ENCODE data around the gene AGBL4.

Gene AGBL4

GRCh38 chr1:48500541-48501450, 1523.0 kb downstream of the AGBL4 start:
- no peak for DNase-seq

DNA sequence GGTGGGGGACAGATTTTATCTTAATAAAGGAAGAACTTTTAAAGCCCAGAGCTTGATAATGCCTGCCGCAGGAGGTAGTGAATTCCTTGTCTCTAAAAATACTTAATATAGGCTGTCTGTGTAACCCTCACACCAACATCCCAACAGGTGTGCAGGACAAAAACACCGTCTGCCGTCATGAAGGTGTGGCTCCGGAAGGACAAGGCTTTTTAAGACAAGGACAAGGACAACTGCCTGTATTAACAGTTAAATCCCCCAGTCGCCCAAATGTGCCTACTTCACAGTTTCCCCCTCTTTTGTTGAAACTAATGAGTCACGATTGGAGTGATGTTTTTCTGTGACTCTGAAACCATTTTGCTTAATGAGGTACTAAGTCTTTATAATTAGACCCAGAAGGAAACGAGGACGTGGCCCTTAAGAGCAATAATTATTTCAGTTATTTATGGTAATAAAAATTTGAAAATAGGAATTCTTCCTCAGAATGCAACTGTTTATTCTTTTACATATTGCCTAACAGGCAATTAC, 1524.5 kb downstream of the AGBL4 start:
- no peak for DNase-seq

GRCh38 chr1:48498096-48498791, 1525.5 kb downstream of the AGBL4 start:
- DNase-seq = peak; percentile 29 to 65 (median 58)

- no peak for DNase-seq
These were observed 1527.8 kb downstream of the AGBL4 start for GRCh38 chr1:48495911-48496310.

DNA sequence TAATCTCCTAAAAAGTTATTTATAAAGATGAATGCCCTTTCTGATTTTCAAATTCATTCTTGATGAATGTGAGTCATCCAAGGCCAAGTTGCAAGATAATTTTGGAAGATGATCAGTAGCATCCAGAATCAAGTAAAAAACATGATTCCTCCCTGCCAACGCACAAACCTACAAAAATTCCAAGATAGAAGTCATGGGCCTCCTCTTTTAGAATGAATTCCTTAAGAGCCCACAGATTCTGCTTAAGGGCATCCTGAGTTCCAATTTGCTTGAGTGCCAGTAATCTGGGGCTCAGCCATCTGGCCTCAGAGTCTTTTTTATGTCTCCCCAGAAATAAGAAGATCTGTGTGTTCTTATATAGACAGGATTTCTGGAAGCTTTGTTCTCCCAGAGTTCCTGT, 1528.6 kb downstream of the AGBL4 start:
- DNase-seq = no peak

GRCh38 chr1:48493970-48494769, 1529.6 kb downstream of the AGBL4 start:
- DNase-seq = no peak

DNA sequence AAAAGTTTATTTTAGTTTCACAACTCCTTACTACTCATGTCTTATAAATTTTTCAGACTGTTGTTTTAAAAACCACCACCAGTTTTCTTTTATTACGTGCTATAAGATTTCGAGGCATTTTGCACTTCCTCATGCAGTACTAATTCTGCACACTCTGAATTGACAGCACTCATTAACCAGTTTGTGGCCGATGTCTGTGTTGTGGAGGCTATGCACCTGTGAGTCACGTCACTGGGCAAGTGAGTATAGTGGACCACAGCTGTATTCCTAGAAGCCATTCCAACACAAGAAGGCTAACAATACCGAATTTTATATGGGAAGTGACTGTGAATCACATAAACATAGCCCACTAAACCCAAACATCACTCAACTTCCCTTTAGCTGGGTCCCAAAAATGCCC, 1530.7 kb downstream of the AGBL4 start:
- no peak for DNase-seq

DNA sequence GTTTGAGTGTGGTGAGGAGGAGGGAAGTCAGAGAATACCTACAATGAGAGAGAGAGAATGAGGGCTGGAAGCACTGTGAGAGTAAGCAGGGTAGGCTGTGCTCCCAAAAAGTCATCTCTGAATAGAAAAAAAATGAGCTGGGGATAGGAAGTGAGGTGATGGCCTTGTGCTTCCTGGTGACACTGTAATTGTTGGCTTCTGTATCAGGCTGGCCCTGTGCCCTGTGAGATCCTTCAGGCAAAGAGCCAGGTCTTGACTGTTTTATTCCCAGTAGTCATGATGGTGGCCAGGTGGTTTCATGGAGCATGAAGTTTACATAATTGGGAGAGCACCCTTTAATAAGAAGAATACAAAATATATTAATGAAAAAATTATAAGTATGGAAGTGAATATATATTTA, 1531.4 kb downstream of the AGBL4 start:
- DNase-seq = no peak

- DNase-seq = no peak
These were observed 1535.0 kb downstream of the AGBL4 start for GRCh38 chr1:48488721-48489120.
